Measurements from ENCODE around the gene SREBF2. TPM values are rescaled to one million over a fixed set of nuclear protein-coding genes. Genes with fewer than 3 reads are reported as not detected.
A peak's percentile ranks its signal among the peaks of the same experiment; 100 is the strongest.

SREBF2 gene
- total RNA-seq, 2 experiments from 2014 or later: 131 to 137 TPM

- Mint-ChIP-seq H3K27me3 (no peaks in the 10 kb centered on the region), H3K36me3 (peaks cover 8% of the 10 kb centered on the region), H3K27ac (no peak overlapping the region), H3K4me1 (ENCODE audit: low read depth) (peaks cover 20% of the 10 kb centered on the region), H3K9me3 (no peaks in the 10 kb centered on the region), H3K4me3 (no peak overlapping the region)
- CTCF ChIA-PET: interaction anchor here (0.6 kb wide), 2 partner anchors 30 to 462 kb away, joined by 3 to 6 read pairs; no protein-coding TSS in a partner anchor
- intact Hi-C loops (cut with micrococcal nuclease): no loop called here
- no peak for DNase-seq
- POLR2A ChIA-PET: no interaction called here
These were observed 98.9 kb downstream of the SREBF2 start for GRCh38 chr22:41931701-41932269.

- CTCF ChIA-PET: no interaction called here
- POLR2A ChIA-PET: no interaction called here
- no peak for DNase-seq
These were observed 99.4 kb downstream of the SREBF2 start for GRCh38 chr22:41932353-41932752.

GRCh38 chr22:41933411-41934177 is 100.7 kb downstream of the SREBF2 start:
- CTCF ChIA-PET: interaction anchor here (0.7 to 1.7 kb wide), 2 partner anchors 8 to 10 kb away, joined by 3 to 13 read pairs; partner anchors contain the start of gene TNFRSF13C
- no peak for DNase-seq
- no peaks in the 10 kb centered on the region for H3K9me3 Mint-ChIP-seq

More at GRCh38 chr22:41932353-41932752, 99.4 kb downstream of the SREBF2 start:
- intact Hi-C loops (cut with micrococcal nuclease): no loop called here
- peaks cover 17% of the 10 kb centered on the region for H3K4me1 Mint-ChIP-seq (ENCODE audit: low read depth)
- H3K27me3 Mint-ChIP-seq: no peaks in the 10 kb centered on the region
- H3K36me3 Mint-ChIP-seq: peaks cover 12% of the 10 kb centered on the region
- no peaks in the 10 kb centered on the region for H3K9me3 Mint-ChIP-seq
- H3K4me3 Mint-ChIP-seq: no peak overlapping the region
- no peak overlapping the region for H3K27ac Mint-ChIP-seq

GRCh38 chr22:41934284-41935014 is 101.5 kb downstream of the SREBF2 start:
- H3K4me1 Mint-ChIP-seq (ENCODE audit: low read depth): peaks cover 11% of the 10 kb centered on the region
- no peak for DNase-seq
- POLR2A ChIA-PET: interaction anchor here (0.8 to 1.0 kb wide), 2 partner anchors 9 to 102 kb away, joined by 3 read pairs; partner anchors contain the start of gene SREBF2
- no peaks in the 10 kb centered on the region for H3K9me3 Mint-ChIP-seq
- peaks cover 23% of the 10 kb centered on the region for H3K36me3 Mint-ChIP-seq
- H3K4me3 Mint-ChIP-seq: no peak overlapping the region
- no peak overlapping the region for H3K27ac Mint-ChIP-seq
- CTCF ChIA-PET: interaction anchor here (0.7 to 1.7 kb wide), 2 partner anchors 8 to 11 kb away, joined by 3 to 13 read pairs; partner anchors contain the start of gene TNFRSF13C
- intact Hi-C loops (cut with micrococcal nuclease): no loop called here
- no peaks in the 10 kb centered on the region for H3K27me3 Mint-ChIP-seq

More at GRCh38 chr22:41933411-41934177, 100.7 kb downstream of the SREBF2 start:
- POLR2A ChIA-PET: interaction anchor here (0.8 kb wide), 1 partner anchor 8 kb away, joined by 3 read pairs; no protein-coding TSS in a partner anchor
- Mint-ChIP-seq H3K36me3 (peaks cover 16% of the 10 kb centered on the region), H3K4me3 (no peak overlapping the region), H3K4me1 (ENCODE audit: low read depth) (peaks cover 11% of the 10 kb centered on the region), H3K27me3 (no peaks in the 10 kb centered on the region), H3K27ac (no peak overlapping the region)
- intact Hi-C loops (cut with micrococcal nuclease): no loop called here

GRCh38 chr22:41935015-41935351 is 102.1 kb downstream of the SREBF2 start:
- POLR2A ChIA-PET: interaction anchor here (1.0 to 3.5 kb wide), 2 partner anchors 9 to 103 kb away, joined by 3 to 22 read pairs; partner anchors contain the start of genes SREBF2 and TNFRSF13C
- Mint-ChIP-seq H3K4me1 (ENCODE audit: low read depth) (peaks cover 16% of the 10 kb centered on the region), H3K27ac (no peak overlapping the region), H3K9me3 (no peaks in the 10 kb centered on the region), H3K36me3 (peaks cover 27% of the 10 kb centered on the region), H3K27me3 (no peaks in the 10 kb centered on the region), H3K4me3 (no peak overlapping the region)
- intact Hi-C loops (cut with micrococcal nuclease): no loop called here
- CTCF ChIA-PET: interaction anchor here (1.7 kb wide), 1 partner anchor 9 kb away, joined by 13 read pairs; the partner anchor contains the start of gene TNFRSF13C
- DNase-seq: no peak

GRCh38 chr22:41935509-41935908 is 102.6 kb downstream of the SREBF2 start:
- intact Hi-C loops (cut with micrococcal nuclease): no loop called here
- Mint-ChIP-seq H3K4me3 (no peak overlapping the region), H3K4me1 (ENCODE audit: low read depth) (peaks cover 21% of the 10 kb centered on the region), H3K36me3 (peaks cover 31% of the 10 kb centered on the region), H3K27ac (no peak overlapping the region), H3K27me3 (no peaks in the 10 kb centered on the region), H3K9me3 (no peaks in the 10 kb centered on the region)
- DNase-seq: no peak
- ChIA-PET POLR2A (interaction anchor here (0.6 to 3.5 kb wide), 3 partner anchors 10 to 108 kb away, joined by 3 to 22 read pairs (median 5); partner anchors contain the start of gene TNFRSF13C), CTCF (interaction anchor here (0.9 to 1.7 kb wide), 2 partner anchors 10 kb away, joined by 5 to 13 read pairs; partner anchors contain the start of gene TNFRSF13C)

- H3K4me3 Mint-ChIP-seq: no peak overlapping the region
- intact Hi-C loops (cut with micrococcal nuclease): no loop called here
- H3K9me3 Mint-ChIP-seq: no peaks in the 10 kb centered on the region
- no peak for DNase-seq
- peaks cover 44% of the 10 kb centered on the region for H3K36me3 Mint-ChIP-seq
- H3K27me3 Mint-ChIP-seq: no peaks in the 10 kb centered on the region
- POLR2A ChIA-PET: interaction anchor here (1.6 to 3.5 kb wide), 2 partner anchors 11 to 17 kb away, joined by 5 to 22 read pairs; partner anchors contain the start of gene TNFRSF13C
- H3K4me1 Mint-ChIP-seq (ENCODE audit: low read depth): peaks cover 35% of the 10 kb centered on the region
- CTCF ChIA-PET: interaction anchor here (1.0 kb wide), 1 partner anchor 11 kb away, joined by 7 read pairs; the partner anchor contains the start of gene TNFRSF13C
- H3K27ac Mint-ChIP-seq: peak overlapping the region; percentile 40
These were observed 103.9 kb downstream of the SREBF2 start for GRCh38 chr22:41936894-41937169.

GRCh38 chr22:41939981-41940831 is 107.3 kb downstream of the SREBF2 start:
- H3K9me3 Mint-ChIP-seq: no peaks in the 10 kb centered on the region
- H3K27me3 Mint-ChIP-seq: no peaks in the 10 kb centered on the region
- peaks cover 69% of the 10 kb centered on the region for H3K36me3 Mint-ChIP-seq
- intact Hi-C loops (cut with micrococcal nuclease): loop anchor here (1.0 to 5.0 kb wide), 11 partner anchors 13 to 319 kb away; partner anchors contain the start of genes DESI1, TNFRSF13C, WBP2NL and XRCC6
- CTCF ChIA-PET: interaction anchor here (0.6 to 3.8 kb wide), 29 partner anchors 9 to 504 kb away, joined by 3 to 60 read pairs (median 6); partner anchors contain the start of genes CCDC134, MEI1, SREBF2 and TNFRSF13C
- H3K4me1 Mint-ChIP-seq (ENCODE audit: low read depth): peaks cover 62% of the 10 kb centered on the region
- H3K27ac Mint-ChIP-seq: peak overlapping the region; percentile 99
- peak overlapping the region; percentile 80 for H3K4me3 Mint-ChIP-seq
- POLR2A ChIA-PET: interaction anchor here (0.7 to 3.9 kb wide), 23 partner anchors 12 to 252 kb away, joined by 3 to 28 read pairs (median 6); partner anchors contain the start of genes CCDC134, NDUFA6, SHISA8 and SMDT1
- peak; percentile 99 for DNase-seq

GRCh38 chr22:41940832-41941765 is 108.2 kb downstream of the SREBF2 start:
- no peaks in the 10 kb centered on the region for H3K9me3 Mint-ChIP-seq
- ChIA-PET CTCF (interaction anchor here (0.6 to 3.8 kb wide), 32 partner anchors 8 to 503 kb away, joined by 3 to 60 read pairs (median 5); partner anchors contain the start of genes CCDC134, MEI1, SREBF2 and TNFRSF13C), POLR2A (interaction anchor here (0.7 to 3.9 kb wide), 20 partner anchors 11 to 253 kb away, joined by 3 to 28 read pairs (median 7); partner anchors contain the start of genes CCDC134, NDUFA6, SHISA8 and SMDT1)
- peaks cover 75% of the 10 kb centered on the region for H3K36me3 Mint-ChIP-seq
- intact Hi-C loops (cut with micrococcal nuclease): loop anchor here (1.0 to 5.0 kb wide), 12 partner anchors 14 to 320 kb away; partner anchors contain the start of genes DESI1, TNFRSF13C, WBP2NL and XRCC6
- H3K27me3 Mint-ChIP-seq: no peaks in the 10 kb centered on the region
- DNase-seq: peak; percentile 91
- peaks cover 67% of the 10 kb centered on the region for H3K4me1 Mint-ChIP-seq (ENCODE audit: low read depth)
- peak overlapping the region; percentile 99 for H3K27ac Mint-ChIP-seq
- peak overlapping the region; percentile 80 for H3K4me3 Mint-ChIP-seq
